ENCODE data around the gene CMTM7. TPM values are rescaled to one million over a fixed set of nuclear protein-coding genes. Genes with fewer than 3 reads are reported as not detected.
"Not testable (repeated sequence)": the region's sequence is repeated elsewhere in the genome, so short reads cannot be mapped to it uniquely, and the experiment has no call there.

The CMTM7 gene
- total and polyA plus RNA-seq, 9 of the 15 experiments (the other 6 are each of a cell fraction or from before 2014, with no cell fraction given): 0.03 to 1.6 (median 0.42) TPM; not detected in 4

DNA sequence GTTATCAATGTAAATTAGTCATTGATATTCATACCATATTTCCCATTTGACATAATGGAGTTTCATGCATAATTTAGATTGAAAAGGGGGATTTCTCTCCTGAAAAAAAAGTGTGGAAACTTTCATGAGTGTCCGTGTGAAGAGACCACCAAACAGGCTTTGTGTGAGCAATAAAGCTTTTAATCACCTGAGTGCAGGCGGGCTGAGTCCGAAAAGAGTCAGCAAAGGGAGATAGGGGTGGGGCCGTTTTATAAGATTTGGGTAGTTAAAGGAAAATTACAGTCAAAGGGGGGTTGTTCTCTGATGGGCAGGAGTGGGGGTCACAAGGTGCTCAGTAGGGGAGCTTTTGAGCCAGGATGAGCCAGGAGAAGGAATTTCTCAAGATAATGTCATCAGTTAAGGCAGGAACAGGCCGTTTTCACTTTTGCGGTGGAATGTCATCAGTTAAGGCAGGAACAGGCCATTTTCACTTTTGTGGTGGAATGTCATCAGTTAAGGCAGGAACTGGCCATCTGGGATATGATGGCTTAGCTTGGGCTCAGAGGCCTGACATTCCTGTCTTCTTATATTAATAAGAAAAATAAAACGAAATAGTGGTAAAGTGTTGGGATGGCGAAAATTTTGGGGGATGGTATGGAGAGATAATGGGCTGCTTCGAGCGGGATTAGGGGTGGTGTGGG, 69.3 kb downstream of the CMTM7 start (continued):
- TF ChIP-seq, protein P1, sequence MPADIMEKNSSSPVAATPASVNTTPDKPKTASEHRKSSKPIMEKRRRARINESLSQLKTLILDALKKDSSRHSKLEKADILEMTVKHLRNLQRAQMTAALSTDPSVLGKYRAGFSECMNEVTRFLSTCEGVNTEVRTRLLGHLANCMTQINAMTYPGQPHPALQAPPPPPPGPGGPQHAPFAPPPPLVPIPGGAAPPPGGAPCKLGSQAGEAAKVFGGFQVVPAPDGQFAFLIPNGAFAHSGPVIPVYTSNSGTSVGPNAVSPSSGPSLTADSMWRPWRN (IDR thresholded peaks at IDR 0.05; ENCODE audit: low read depth): peak; percentile 76

DNA sequence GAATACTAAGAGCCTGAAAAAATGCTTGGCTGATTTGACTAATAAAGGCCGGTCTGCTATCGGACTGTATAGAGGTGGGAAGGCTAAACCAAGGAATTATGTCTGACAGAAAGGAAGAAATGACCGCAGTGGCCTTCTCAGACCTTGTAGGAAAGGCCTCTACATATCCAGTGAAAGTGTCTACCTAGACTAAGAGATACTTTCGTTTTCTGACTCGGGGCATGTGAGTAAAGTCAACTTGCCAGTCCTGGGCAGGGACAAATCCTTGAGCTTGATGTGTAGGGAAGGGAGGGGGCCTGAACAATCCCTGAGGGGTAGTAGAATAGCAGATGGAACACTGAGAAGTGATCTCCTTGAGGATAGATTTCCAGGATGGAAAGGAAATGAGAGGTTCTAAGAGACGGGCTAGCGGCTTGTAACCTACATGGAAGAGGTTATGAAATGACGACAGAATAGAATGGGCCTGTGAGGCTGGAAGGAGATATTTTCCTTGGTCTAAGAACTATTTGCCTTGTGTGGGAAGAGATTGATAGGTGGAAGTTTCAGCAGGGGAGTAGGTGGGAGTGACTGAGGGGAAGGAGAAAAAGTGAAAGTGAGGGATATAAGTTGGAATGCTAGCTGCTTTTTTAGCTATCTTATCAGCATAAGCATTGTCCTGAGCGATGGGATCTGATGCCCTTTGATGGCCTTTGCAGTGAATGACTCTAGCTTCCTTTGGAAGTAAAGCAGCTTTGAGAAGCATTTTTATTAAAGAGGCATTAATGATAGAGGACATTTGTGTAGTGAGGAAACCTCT, 70.7 kb downstream of the CMTM7 start:
- ATAC-seq; H3K9ac ChIP-seq (ENCODE audit: insufficient read depth in 1 of 2, low read depth in 2 of 2, low read length in 2 of 2); POLR2A ChIA-PET; BruUV-seq (replicated peaks); H3K4me3 ChIP-seq; DNase-seq (ENCODE audit: extremely low read depth in 1 of 4, low spot score in 3 of 4); H3K36me3 ChIP-seq (ENCODE audit: control insufficient read depth, insufficient read depth, low read length); H3K79me2 ChIP-seq (ENCODE audit: control insufficient read depth, insufficient read depth, low read length); CTCF ChIA-PET (ENCODE audit: low intra/inter-chr PET ratio); FAIRE-seq; H3K9me1 ChIP-seq (ENCODE audit: control insufficient read depth, insufficient read depth, low read length); H3K9me3 ChIP-seq (replicated peaks; ENCODE audit: control insufficient read depth, insufficient read depth, low read depth, low read length); H3K4me2 ChIP-seq (ENCODE audit: insufficient read depth, low read length); in situ Hi-C loops (cut with MboI); H4K20me1 ChIP-seq (replicated peaks; ENCODE audit: control insufficient read depth, insufficient read depth, low read length); H3K27ac ChIP-seq (ENCODE audit: extremely low read depth, low read depth, low read length): not testable (repeated sequence)
- Histone ChIP-seq H3K27me3 (ENCODE audit: control insufficient read depth in 2 of 2, insufficient read depth in 2 of 2, low read length in 2 of 2) (peaks cover 4 to 16% of the 10 kb centered on the region in 2 experiments; a peak in 3 of 5 replicates), H2AFZ (ENCODE audit: low read depth, low read length) (0 out of 2 replicates have a peak overlapping the region, but pooled peaks have one; percentile 50), H3K4me1 (replicated peaks in 1 of 2; ENCODE audit: control insufficient read depth in 2 of 2, insufficient read depth in 2 of 2, low read length in 2 of 2) (peaks cover 0 to 12% of the 10 kb centered on the region in 2 experiments; a peak in 3 of 5 replicates)
- intact Hi-C loops (cut with micrococcal nuclease): loop anchor here (10.0 kb wide), 1 partner anchor 288 kb away; no protein-coding TSS in a partner anchor
- WGBS (ENCODE audit: insufficient coverage, low coverage, missing lambda C conversion rate): 39% methylated on average over 6 of the region's 9 CpGs
- TF ChIP-seq SOX6 (IDR thresholded peaks at IDR 0.05): peak; percentile 68; the same call in 1 of the 2 replicates

DNA sequence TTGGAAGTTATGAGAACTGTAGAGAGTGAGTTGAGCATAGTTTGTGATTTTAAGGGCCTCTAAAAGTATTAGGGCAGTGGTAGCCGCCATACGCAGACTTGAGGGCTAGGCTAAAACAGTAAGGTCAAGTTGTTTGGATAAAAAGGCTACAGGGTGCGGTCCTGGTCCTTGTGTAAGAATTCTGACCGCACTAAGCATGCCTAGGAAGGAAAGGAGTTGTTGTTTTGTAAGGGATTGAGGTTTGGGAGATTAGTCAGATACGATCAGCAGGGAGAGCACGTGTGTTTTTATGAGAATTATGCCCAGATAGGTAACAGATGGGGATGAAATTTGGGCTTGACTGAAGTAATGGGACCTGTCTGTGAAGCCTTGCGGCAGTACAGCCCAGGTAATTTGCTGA, 71.8 kb downstream of the CMTM7 start:
- H3K4me3 ChIP-seq; H3K9ac ChIP-seq (ENCODE audit: insufficient read depth in 1 of 2, low read depth in 2 of 2, low read length in 2 of 2); H3K4me2 ChIP-seq (ENCODE audit: insufficient read depth, low read length); in situ Hi-C loops (cut with MboI); H3K79me2 ChIP-seq (ENCODE audit: control insufficient read depth, insufficient read depth, low read length); BruUV-seq (replicated peaks); H3K27ac ChIP-seq (ENCODE audit: extremely low read depth, low read depth, low read length); CTCF ChIA-PET (ENCODE audit: low intra/inter-chr PET ratio); H4K20me1 ChIP-seq (replicated peaks; ENCODE audit: control insufficient read depth, insufficient read depth, low read length); POLR2A ChIA-PET; H3K9me3 ChIP-seq (replicated peaks; ENCODE audit: control insufficient read depth, insufficient read depth, low read depth, low read length); H3K36me3 ChIP-seq (ENCODE audit: control insufficient read depth, insufficient read depth, low read length); H3K9me1 ChIP-seq (ENCODE audit: control insufficient read depth, insufficient read depth, low read length); H2AFZ ChIP-seq (ENCODE audit: low read depth, low read length); FAIRE-seq; DNase-seq (ENCODE audit: extremely low read depth in 1 of 4, low spot score in 3 of 4); ATAC-seq: not testable (repeated sequence)
- intact Hi-C loops (cut with micrococcal nuclease): loop anchor here (10.0 kb wide), 1 partner anchor 289 kb away; no protein-coding TSS in a partner anchor
- peaks cover 0 to 18% of the 10 kb centered on the region in 2 experiments; a peak in 3 of 5 replicates for H3K4me1 ChIP-seq (replicated peaks in 1 of 2; ENCODE audit: control insufficient read depth in 2 of 2, insufficient read depth in 2 of 2, low read length in 2 of 2)
- 45% methylated on average over 7 of the region's 7 CpGs for WGBS (ENCODE audit: insufficient coverage, low coverage, missing lambda C conversion rate)
- peaks cover 0 to 11% of the 10 kb centered on the region in 2 experiments; a peak in 2 of 5 replicates for H3K27me3 ChIP-seq (ENCODE audit: control insufficient read depth in 2 of 2, insufficient read depth in 2 of 2, low read length in 2 of 2)

DNA sequence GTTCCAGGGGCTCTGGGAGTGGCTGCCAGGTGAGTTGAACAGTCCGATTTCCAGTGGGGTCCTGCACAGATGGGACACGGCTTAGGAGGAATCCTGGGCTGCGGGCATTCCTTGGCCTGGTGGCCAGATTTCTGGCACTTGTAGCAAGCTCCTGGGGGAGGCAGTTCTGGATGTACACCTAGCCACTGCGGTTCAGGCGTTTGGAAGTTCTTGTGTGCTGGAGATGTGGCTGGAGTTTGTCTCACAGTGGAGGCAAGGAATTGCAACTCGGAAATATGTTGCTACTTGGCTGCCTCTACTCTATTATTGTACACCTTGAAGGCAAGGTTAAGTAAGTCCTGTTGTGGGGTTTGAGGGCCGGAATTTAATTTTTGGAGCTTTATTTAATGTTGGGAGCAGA, 73.1 kb downstream of the CMTM7 start:
- H3K9ac ChIP-seq (ENCODE audit: insufficient read depth in 1 of 2, low read depth in 2 of 2, low read length in 2 of 2); H2AFZ ChIP-seq (ENCODE audit: low read depth, low read length); H3K9me3 ChIP-seq (replicated peaks; ENCODE audit: control insufficient read depth, insufficient read depth, low read depth, low read length); H3K27ac ChIP-seq (ENCODE audit: extremely low read depth, low read depth, low read length); H3K36me3 ChIP-seq (ENCODE audit: control insufficient read depth, insufficient read depth, low read length); in situ Hi-C loops (cut with MboI); H4K20me1 ChIP-seq (replicated peaks; ENCODE audit: control insufficient read depth, insufficient read depth, low read length); H3K4me2 ChIP-seq (ENCODE audit: insufficient read depth, low read length); CTCF ChIA-PET (ENCODE audit: low intra/inter-chr PET ratio); BruUV-seq (replicated peaks); ATAC-seq; H3K27me3 ChIP-seq (ENCODE audit: control insufficient read depth in 2 of 2, insufficient read depth in 2 of 2, low read length in 2 of 2); DNase-seq (ENCODE audit: extremely low read depth in 1 of 4, low spot score in 3 of 4); POLR2A ChIA-PET; H3K4me3 ChIP-seq; FAIRE-seq; H3K9me1 ChIP-seq (ENCODE audit: control insufficient read depth, insufficient read depth, low read length); H3K79me2 ChIP-seq (ENCODE audit: control insufficient read depth, insufficient read depth, low read length): not testable (repeated sequence)
- 22% methylated on average over 6 of the region's 7 CpGs for WGBS (ENCODE audit: insufficient coverage, low coverage, missing lambda C conversion rate)
- peaks cover 0 to 15% of the 10 kb centered on the region in 2 experiments; a peak in 3 of 5 replicates for H3K4me1 ChIP-seq (replicated peaks in 1 of 2; ENCODE audit: control insufficient read depth in 2 of 2, insufficient read depth in 2 of 2, low read length in 2 of 2)
- intact Hi-C loops (cut with micrococcal nuclease): loop anchor here (5.0 to 10.0 kb wide), 2 partner anchors 167 to 290 kb away; no protein-coding TSS in a partner anchor

Data from K562 (cell line).